ENCODE data around the gene CFAP119. TPM values are rescaled to one million over a fixed set of nuclear protein-coding genes. Genes with fewer than 3 reads are reported as not detected.

CFAP119 gene
- polyA plus RNA-seq, 1 of the 3 experiments (the other 2 are of a cell fraction) = 28.4 TPM

DNA sequence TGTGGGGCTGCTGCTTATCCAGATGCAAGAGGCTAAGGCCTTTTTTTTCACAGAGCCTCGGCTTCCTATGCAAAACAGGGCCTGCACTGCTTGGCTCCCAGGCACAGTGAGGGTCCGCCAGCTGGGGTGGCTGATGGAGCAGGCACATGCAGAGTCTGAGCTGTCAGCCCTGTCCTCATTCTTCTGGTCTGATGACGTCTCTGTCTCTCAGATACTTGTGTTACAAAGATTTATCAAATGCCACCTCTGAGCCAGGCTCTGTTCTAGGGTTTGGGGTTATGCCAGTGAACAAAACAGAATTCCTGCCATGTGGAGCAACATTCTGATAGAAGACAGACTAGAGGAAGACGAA, 5.0 kb upstream of the CFAP119 start:
- Histone ChIP-seq H3K79me2 (ENCODE audit: insufficient read depth) (peaks cover 36% of the 10 kb centered on the region), H3K9me3 (no peaks in the 10 kb centered on the region), H3K4me1 (ENCODE audit: control insufficient read depth in 1 of 2, insufficient read depth in 2 of 2, low read depth in 1 of 2, low read length in 1 of 2) (peaks cover 8 to 14% of the 10 kb centered on the region in 2 experiments; a peak in 3 of 4 replicates), H4K20me1 (ENCODE audit: insufficient read depth) (no peaks in the 10 kb centered on the region), H3K36me3 (replicated peaks in 1 of 2; ENCODE audit: control insufficient read depth in 1 of 2, insufficient read depth in 2 of 2, low read length in 1 of 2) (peaks cover 50 to 78% of the 10 kb centered on the region in 2 experiments), H3K27me3 (ENCODE audit: insufficient read depth) (no peaks in the 10 kb centered on the region), H2AFZ (ENCODE audit: low read depth) (no peak overlapping the region), H3F3A (replicated peaks; ENCODE audit: insufficient read depth) (no peaks in the 10 kb centered on the region), H3K9ac (no peak overlapping the region), H3K4me2 (no peak overlapping the region), H3K27ac (ENCODE audit: low read depth in 2 of 2, low read length in 1 of 2) (no peak overlapping the region), H3K4me3 (ENCODE audit: low read depth in 2 of 2, low read length in 1 of 2) (no peak overlapping the region), H3K9me2 (no peaks in the 10 kb centered on the region)
- POLR2A ChIA-PET = no interaction called here
- TF ChIP-seq TCF12 (IDR thresholded peaks at IDR 0.05) (no peak), SMC3 (IDR thresholded peaks at IDR 0.05; ENCODE audit: low read depth, low read length) (no peak), RCOR1 (IDR thresholded peaks at IDR 0.05; ENCODE audit: low read length) (no peak), GATA2 (CRISPR knock-in tag; IDR thresholded peaks at IDR 0.05) (no peak), NFIC (IDR thresholded peaks at IDR 0.05; ENCODE audit: borderline replicate concordance) (no peak), GABPA (IDR thresholded peaks at IDR 0.05; ENCODE audit: low read depth) (no peak), TAF1 (IDR thresholded peaks at IDR 0.05; ENCODE audit: borderline replicate concordance, low read depth, low read length) (no peak), RXRA (IDR thresholded peaks at IDR 0.05; ENCODE audit: borderline replicate concordance, low read depth) (no peak), RFX5 (IDR thresholded peaks at IDR 0.05; ENCODE audit: low read length) (no peak), NRF1 (IDR thresholded peaks at IDR 0.05; ENCODE audit: low read depth, low read length) (no peak)
- TF ChIP-seq, protein P1, sequence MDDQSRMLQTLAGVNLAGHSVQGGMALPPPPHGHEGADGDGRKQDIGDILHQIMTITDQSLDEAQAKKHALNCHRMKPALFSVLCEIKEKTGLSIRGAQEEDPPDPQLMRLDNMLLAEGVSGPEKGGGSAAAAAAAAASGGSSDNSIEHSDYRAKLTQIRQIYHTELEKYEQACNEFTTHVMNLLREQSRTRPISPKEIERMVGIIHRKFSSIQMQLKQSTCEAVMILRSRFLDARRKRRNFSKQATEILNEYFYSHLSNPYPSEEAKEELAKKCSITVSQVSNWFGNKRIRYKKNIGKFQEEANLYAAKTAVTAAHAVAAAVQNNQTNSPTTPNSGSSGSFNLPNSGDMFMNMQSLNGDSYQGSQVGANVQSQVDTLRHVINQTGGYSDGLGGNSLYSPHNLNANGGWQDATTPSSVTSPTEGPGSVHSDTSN (IDR thresholded peaks at IDR 0.05) = no peak
- TF ChIP-seq, protein P2, sequence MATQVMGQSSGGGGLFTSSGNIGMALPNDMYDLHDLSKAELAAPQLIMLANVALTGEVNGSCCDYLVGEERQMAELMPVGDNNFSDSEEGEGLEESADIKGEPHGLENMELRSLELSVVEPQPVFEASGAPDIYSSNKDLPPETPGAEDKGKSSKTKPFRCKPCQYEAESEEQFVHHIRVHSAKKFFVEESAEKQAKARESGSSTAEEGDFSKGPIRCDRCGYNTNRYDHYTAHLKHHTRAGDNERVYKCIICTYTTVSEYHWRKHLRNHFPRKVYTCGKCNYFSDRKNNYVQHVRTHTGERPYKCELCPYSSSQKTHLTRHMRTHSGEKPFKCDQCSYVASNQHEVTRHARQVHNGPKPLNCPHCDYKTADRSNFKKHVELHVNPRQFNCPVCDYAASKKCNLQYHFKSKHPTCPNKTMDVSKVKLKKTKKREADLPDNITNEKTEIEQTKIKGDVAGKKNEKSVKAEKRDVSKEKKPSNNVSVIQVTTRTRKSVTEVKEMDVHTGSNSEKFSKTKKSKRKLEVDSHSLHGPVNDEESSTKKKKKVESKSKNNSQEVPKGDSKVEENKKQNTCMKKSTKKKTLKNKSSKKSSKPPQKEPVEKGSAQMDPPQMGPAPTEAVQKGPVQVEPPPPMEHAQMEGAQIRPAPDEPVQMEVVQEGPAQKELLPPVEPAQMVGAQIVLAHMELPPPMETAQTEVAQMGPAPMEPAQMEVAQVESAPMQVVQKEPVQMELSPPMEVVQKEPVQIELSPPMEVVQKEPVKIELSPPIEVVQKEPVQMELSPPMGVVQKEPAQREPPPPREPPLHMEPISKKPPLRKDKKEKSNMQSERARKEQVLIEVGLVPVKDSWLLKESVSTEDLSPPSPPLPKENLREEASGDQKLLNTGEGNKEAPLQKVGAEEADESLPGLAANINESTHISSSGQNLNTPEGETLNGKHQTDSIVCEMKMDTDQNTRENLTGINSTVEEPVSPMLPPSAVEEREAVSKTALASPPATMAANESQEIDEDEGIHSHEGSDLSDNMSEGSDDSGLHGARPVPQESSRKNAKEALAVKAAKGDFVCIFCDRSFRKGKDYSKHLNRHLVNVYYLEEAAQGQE (IDR thresholded peaks at IDR 0.05; ENCODE audit: low read depth, low read length) = no peak
- TF ChIP-seq, protein P3, sequence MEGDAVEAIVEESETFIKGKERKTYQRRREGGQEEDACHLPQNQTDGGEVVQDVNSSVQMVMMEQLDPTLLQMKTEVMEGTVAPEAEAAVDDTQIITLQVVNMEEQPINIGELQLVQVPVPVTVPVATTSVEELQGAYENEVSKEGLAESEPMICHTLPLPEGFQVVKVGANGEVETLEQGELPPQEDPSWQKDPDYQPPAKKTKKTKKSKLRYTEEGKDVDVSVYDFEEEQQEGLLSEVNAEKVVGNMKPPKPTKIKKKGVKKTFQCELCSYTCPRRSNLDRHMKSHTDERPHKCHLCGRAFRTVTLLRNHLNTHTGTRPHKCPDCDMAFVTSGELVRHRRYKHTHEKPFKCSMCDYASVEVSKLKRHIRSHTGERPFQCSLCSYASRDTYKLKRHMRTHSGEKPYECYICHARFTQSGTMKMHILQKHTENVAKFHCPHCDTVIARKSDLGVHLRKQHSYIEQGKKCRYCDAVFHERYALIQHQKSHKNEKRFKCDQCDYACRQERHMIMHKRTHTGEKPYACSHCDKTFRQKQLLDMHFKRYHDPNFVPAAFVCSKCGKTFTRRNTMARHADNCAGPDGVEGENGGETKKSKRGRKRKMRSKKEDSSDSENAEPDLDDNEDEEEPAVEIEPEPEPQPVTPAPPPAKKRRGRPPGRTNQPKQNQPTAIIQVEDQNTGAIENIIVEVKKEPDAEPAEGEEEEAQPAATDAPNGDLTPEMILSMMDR (IDR thresholded peaks at IDR 0.05) = no peak
- TF ChIP-seq, protein P4, sequence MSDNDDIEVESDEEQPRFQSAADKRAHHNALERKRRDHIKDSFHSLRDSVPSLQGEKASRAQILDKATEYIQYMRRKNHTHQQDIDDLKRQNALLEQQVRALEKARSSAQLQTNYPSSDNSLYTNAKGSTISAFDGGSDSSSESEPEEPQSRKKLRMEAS (IDR thresholded peaks at IDR 0.05; ENCODE audit: low read depth) = no peak
- TF ChIP-seq, protein P5, sequence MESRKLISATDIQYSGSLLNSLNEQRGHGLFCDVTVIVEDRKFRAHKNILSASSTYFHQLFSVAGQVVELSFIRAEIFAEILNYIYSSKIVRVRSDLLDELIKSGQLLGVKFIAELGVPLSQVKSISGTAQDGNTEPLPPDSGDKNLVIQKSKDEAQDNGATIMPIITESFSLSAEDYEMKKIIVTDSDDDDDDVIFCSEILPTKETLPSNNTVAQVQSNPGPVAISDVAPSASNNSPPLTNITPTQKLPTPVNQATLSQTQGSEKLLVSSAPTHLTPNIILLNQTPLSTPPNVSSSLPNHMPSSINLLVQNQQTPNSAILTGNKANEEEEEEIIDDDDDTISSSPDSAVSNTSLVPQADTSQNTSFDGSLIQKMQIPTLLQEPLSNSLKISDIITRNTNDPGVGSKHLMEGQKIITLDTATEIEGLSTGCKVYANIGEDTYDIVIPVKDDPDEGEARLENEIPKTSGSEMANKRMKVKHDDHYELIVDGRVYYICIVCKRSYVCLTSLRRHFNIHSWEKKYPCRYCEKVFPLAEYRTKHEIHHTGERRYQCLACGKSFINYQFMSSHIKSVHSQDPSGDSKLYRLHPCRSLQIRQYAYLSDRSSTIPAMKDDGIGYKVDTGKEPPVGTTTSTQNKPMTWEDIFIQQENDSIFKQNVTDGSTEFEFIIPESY (IDR thresholded peaks at IDR 0.05; ENCODE audit: borderline replicate concordance, low read depth) = no peak
- 79% methylated on average over 3 of the region's 4 CpGs for WGBS (ENCODE audit: low lambda C conversion rate)
- no peak for DNase-seq
- CTCF ChIA-PET = no interaction called here

Data from SK-N-SH (cell line).